CD14-positive monocyte (primary cell): Measurements from ENCODE around the gene KDF1. TPM values are rescaled to one million over a fixed set of nuclear protein-coding genes. Genes with fewer than 3 reads are reported as not detected.

Experiments
- DNase-seq, 3 donors: peaks; one replicate each; pipeline ENCODE4 v3.0.0-alpha.2; 2011 to 2022
- H2AFZ ChIP-seq: 2 replicates; pipeline ENCODE4 v1.6.0; 2012; ENCODE audit warnings: mild to moderate bottlenecking, low read depth, low read length, inconsistent platforms; ENCODE audit not compliant: insufficient read depth, poor library complexity, severe bottlenecking
- H3K27ac ChIP-seq, 2 donors: 1 replicate in 1 of 2; 2 replicates in 1 of 2; pipeline ENCODE4 v1.5.1; 2012 to 2013; ENCODE audit warnings: low read length in 2 of 2, control low read depth in 1 of 2, inconsistent platforms in 1 of 2, low read depth in 1 of 2, mild to moderate bottlenecking in 1 of 2
- H3K27me3 ChIP-seq, 2 donors: one replicate each; pipeline versions ENCODE4 v1.6.0 to v1.6.1; 2011 to 2013; ENCODE audit warnings: low read length in 2 of 2; ENCODE audit not compliant: control insufficient read depth in 2 of 2, insufficient read depth in 2 of 2
- H3K36me3 ChIP-seq, 2 donors: replicated peaks in 1 of 2; 1 replicate in 1 of 2; 2 replicates in 1 of 2; pipeline versions ENCODE4 v1.5.1 to v1.6.1; 2012 to 2013; ENCODE audit warnings: low read length in 2 of 2, control low read depth in 1 of 2, inconsistent platforms in 1 of 2, mild to moderate bottlenecking in 1 of 2; ENCODE audit not compliant: insufficient read depth in 2 of 2, control insufficient read depth in 1 of 2
- H3K4me1 ChIP-seq, 2 donors: 1 replicate in 1 of 2; 2 replicates in 1 of 2; pipeline versions ENCODE4 v1.5.1 to v1.6.1; 2012 to 2013; ENCODE audit warnings: low read length in 2 of 2, control low read depth in 1 of 2, inconsistent platforms in 1 of 2, mild to moderate bottlenecking in 1 of 2, moderate library complexity in 1 of 2; ENCODE audit not compliant: insufficient read depth in 2 of 2, control insufficient read depth in 1 of 2
- H3K4me2 ChIP-seq: replicated peaks from 2 replicates; pipeline ENCODE3; 2012; ENCODE audit warnings: low read length, moderate library complexity, mild to moderate bottlenecking; ENCODE audit not compliant: poor library complexity, severe bottlenecking; ENCODE audit errors: extremely low read depth
- H3K4me3 ChIP-seq, 3 experiments: fragments of 200-600 bp in 1 of 3; sonication (generic) in 1 of 3; replicated peaks in 1 of 3; 1 replicate in 2 of 3; 2 replicates in 1 of 3; pipeline ENCODE4 v1.5.1; 2011 to 2013; ENCODE audit warnings: low read length in 3 of 3, mild to moderate bottlenecking in 3 of 3, control low read depth in 2 of 3, low read depth in 2 of 3, inconsistent platforms in 1 of 3, moderate library complexity in 1 of 3
- H3K79me2 ChIP-seq: 2 replicates; pipeline ENCODE4 v1.6.0; 2012; ENCODE audit warnings: mild to moderate bottlenecking, control low read depth, inconsistent platforms, low read length, moderate library complexity; ENCODE audit not compliant: insufficient read depth
- H3K9ac ChIP-seq: 2 replicates; pipeline ENCODE4 v1.6.0; 2017; ENCODE audit warnings: low read length, mild to moderate bottlenecking; ENCODE audit not compliant: insufficient read depth, poor library complexity, severe bottlenecking
- H3K9me3 ChIP-seq, 2 donors: replicated peaks in 1 of 2; 1 replicate in 1 of 2; 2 replicates in 1 of 2; pipeline versions ENCODE4 v1.5.1 to v1.6.1; 2012 to 2013; ENCODE audit warnings: low read length in 2 of 2, control low read depth in 1 of 2; ENCODE audit not compliant: control insufficient read depth in 1 of 2, insufficient read depth in 1 of 2
- H4K20me1 ChIP-seq: 2 replicates; pipeline ENCODE4 v1.6.0; 2012; ENCODE audit warnings: mild to moderate bottlenecking, low read length, control low read depth, moderate library complexity; ENCODE audit not compliant: insufficient read depth
- H3K27ac Mint-ChIP-seq, 7 donors: one replicate each; pipeline ENCODE4 v1.8.0; 2020; ENCODE audit warnings: mild to moderate bottlenecking in 7 of 7, mixed read lengths in 7 of 7, moderate library complexity in 6 of 7, inconsistent platforms in 2 of 7
- H3K27me3 Mint-ChIP-seq, 3 donors: one replicate each; pipeline ENCODE4 v1.8.0; 2021 to 2022; ENCODE audit warnings: low read depth in 3 of 3, mild to moderate bottlenecking in 3 of 3, mixed read lengths in 3 of 3, moderate library complexity in 3 of 3, inconsistent platforms in 1 of 3
- H3K36me3 Mint-ChIP-seq, 2 donors: one replicate each; pipeline ENCODE4 v1.8.0; 2020; ENCODE audit warnings: mixed read lengths in 2 of 2, inconsistent platforms in 1 of 2, mild to moderate bottlenecking in 1 of 2
- H3K4me1 Mint-ChIP-seq: one replicate; pipeline ENCODE4 v1.8.0; 2020; ENCODE audit warnings: mild to moderate bottlenecking, mixed read lengths
- H3K4me3 Mint-ChIP-seq, 2 donors: one replicate each; pipeline ENCODE4 v1.8.0; 2020; ENCODE audit warnings: mild to moderate bottlenecking in 2 of 2, mixed read lengths in 2 of 2, moderate library complexity in 1 of 2
- H3K9me3 Mint-ChIP-seq, 7 donors: one replicate each; pipeline ENCODE4 v1.8.0; 2020 to 2022; ENCODE audit warnings: mixed read lengths in 7 of 7, mild to moderate bottlenecking in 6 of 7, moderate library complexity in 6 of 7, inconsistent platforms in 2 of 7
- WGBS: methylation state at CpG from one replicate; pipeline ENCODE4 v1.1.5; 2013; ENCODE audit warnings: missing lambda C conversion rate; ENCODE audit not compliant: insufficient coverage; 5-methylcytosine and 5-hydroxymethylcytosine counted together
- intact Hi-C, 2 donors: fragments of 100-400 bp; cut with micrococcal nuclease; formaldehyde crosslinking; loops; one replicate each; pipeline versions ENCODE4 v1.15.0 to v1.15.1; 2023
- polyA plus RNA-seq, 3 donors: library from polyadenylated mRNA; depleted of rRNA in 1 of 3; unstranded in 2 of 3; stranded (reverse) in 1 of 3; fragments of 300-500 nt in 2 of 3; fragments of >200 nt in 1 of 3; fragmentation: Illumina TruSeq in 2 of 3; gene quantifications; 1 replicate in 2 of 3; 2 replicates in 1 of 3; pipeline ENCODE4 v1.2.3, GENCODE V29; 2012 to 2021
- TF ChIP-seq, protein P1 (sequence below): fragments of 200-600 bp; IDR thresholded peaks from one replicate; pipeline ENCODE4 v1.8.0; 2022; ENCODE audit warnings: antibody characterized with exemption, mild to moderate bottlenecking

Gene KDF1
- polyA plus RNA-seq, 3 donors: not detected

DNA sequence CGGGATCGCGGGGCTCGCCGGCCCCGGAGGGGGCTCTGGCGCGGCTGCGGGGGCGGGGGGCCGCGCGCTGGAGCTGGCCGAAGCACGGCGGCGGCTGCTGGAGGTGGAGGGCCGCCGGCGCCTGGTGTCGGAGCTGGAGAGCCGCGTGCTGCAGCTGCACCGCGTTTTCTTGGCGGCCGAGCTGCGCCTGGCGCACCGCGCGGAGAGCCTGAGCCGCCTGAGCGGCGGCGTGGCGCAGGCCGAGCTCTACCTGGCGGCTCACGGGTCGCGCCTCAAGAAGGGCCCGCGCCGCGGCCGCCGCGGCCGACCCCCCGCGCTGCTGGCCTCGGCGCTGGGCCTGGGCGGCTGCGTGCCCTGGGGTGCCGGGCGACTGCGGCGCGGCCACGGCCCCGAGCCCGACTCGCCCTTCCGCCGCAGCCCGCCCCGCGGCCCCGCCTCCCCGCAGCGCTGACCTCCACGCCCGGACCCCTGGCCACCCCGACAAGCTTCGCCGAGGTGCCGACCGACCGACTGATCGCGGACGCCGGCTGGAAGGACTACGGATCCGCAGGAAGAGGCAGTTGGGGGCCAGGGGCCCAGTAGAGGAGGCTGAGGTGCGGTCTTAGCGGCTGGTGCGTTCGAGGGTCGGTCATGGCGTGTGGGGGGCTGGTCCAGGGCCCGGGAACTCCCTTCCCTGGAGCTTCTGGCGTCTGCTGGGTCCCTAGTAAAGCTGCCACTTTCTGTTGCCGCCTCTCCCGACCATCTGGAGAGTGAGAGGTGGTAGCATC, 33.9 kb upstream of the KDF1 start:
- H3K9me3 Mint-ChIP-seq: peaks cover 0 to 19% (median 7%) of the 10 kb centered on the region in 7 donors
- WGBS: 1% methylated on average over 95 of the region's 97 CpGs
- no peaks in the 10 kb centered on the region for H3K36me3 ChIP-seq
- H3K9ac ChIP-seq: peak overlapping the region; percentile 40
- H4K20me1 ChIP-seq: no peaks in the 10 kb centered on the region
- peaks cover 0 to 3% of the 10 kb centered on the region in 2 donors for H3K9me3 ChIP-seq
- DNase-seq: no peak
- H3K36me3 Mint-ChIP-seq: peaks cover 12 to 18% of the 10 kb centered on the region in 2 donors
- H3K4me2 ChIP-seq: peak overlapping the region; percentile 90
- peaks cover 63 to 77% (median 67%) of the 10 kb centered on the region in 3 donors for H3K27me3 Mint-ChIP-seq
- H3K27ac ChIP-seq: no peak overlapping the region
- peak overlapping the region; percentile 19 to 74 (median 43) for H3K4me3 ChIP-seq
- TF ChIP-seq, protein P1, sequence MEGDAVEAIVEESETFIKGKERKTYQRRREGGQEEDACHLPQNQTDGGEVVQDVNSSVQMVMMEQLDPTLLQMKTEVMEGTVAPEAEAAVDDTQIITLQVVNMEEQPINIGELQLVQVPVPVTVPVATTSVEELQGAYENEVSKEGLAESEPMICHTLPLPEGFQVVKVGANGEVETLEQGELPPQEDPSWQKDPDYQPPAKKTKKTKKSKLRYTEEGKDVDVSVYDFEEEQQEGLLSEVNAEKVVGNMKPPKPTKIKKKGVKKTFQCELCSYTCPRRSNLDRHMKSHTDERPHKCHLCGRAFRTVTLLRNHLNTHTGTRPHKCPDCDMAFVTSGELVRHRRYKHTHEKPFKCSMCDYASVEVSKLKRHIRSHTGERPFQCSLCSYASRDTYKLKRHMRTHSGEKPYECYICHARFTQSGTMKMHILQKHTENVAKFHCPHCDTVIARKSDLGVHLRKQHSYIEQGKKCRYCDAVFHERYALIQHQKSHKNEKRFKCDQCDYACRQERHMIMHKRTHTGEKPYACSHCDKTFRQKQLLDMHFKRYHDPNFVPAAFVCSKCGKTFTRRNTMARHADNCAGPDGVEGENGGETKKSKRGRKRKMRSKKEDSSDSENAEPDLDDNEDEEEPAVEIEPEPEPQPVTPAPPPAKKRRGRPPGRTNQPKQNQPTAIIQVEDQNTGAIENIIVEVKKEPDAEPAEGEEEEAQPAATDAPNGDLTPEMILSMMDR: no peak
- H3K79me2 ChIP-seq: no peaks in the 10 kb centered on the region
- peak overlapping the region in 3 of 7 donors; percentile 53 to 76 (median 71) for H3K27ac Mint-ChIP-seq
- H2AFZ ChIP-seq: peak overlapping the region; percentile 80
- peaks cover 39 to 55% of the 10 kb centered on the region in 2 donors for H3K4me1 ChIP-seq
- peaks cover 51% of the 10 kb centered on the region for H3K4me1 Mint-ChIP-seq
- H3K27me3 ChIP-seq: peaks cover 28 to 56% of the 10 kb centered on the region in 2 donors
- intact Hi-C loops: no loop called here
- peak overlapping the region; percentile 83 to 91 for H3K4me3 Mint-ChIP-seq

DNA sequence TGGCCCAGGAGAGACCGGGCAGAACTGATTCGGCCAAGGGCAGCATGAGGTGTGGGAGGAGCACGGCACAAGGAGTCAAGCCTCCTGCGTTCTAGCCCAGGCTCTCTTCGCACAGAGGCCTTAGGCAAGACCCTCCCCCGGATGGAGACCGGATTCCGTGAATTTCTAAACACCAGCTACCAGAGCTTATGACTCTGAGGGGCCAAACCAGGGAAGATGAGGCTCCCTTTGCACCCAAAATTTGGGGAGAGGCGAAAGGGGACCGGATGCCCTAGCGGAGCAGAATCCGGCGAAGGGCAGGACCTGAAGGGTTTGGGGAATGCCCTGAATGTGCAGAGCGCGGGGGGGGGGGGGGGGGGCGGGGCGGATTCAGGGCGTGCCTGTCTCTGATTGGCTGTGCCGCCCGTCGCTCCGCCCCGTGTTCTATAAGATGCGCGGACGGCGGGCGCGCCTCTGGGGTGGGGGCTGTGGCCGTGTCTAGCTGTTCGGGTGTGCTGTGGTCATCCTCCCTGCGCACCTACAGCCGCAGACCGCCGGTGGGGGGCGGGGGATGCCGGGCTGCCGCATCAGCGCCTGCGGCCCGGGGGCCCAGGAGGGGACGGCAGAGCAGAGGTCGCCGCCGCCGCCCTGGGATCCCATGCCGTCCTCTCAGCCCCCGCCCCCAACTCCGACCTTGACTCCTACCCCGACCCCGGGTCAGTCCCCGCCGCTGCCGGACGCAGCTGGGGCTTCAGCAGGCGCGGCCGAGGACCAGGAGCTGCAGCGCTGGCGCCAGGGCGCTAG, 33.2 kb upstream of the KDF1 start, which contains the start of gene TRNP1:
TRNP1 (plus strand) TSS at position 456 of the 783 bp plus-strand sequence; CDS start at position 551, 95 bp downstream.
- H3K27me3 Mint-ChIP-seq: peaks cover 63 to 78% (median 68%) of the 10 kb centered on the region in 3 donors
- intact Hi-C loops: no loop called here
- peaks cover 28 to 56% of the 10 kb centered on the region in 2 donors for H3K27me3 ChIP-seq

More for the DNA sequence above, 33.2 kb upstream of the KDF1 start, which contains the start of gene TRNP1:
- TF ChIP-seq, protein P1: no peak
- Mint-ChIP-seq H3K9me3 (peaks cover 0 to 19% (median 7%) of the 10 kb centered on the region in 7 donors), H3K4me1 (peaks cover 50% of the 10 kb centered on the region), H3K36me3 (peaks cover 12 to 18% of the 10 kb centered on the region in 2 donors), H3K27ac (peak within 1 kb of the TSS in 5 of 7 donors; percentile 53 to 80 (median 76)), H3K4me3 (peak within 1 kb of the TSS; percentile 83 to 91)
- peak; percentile 55 to 73 (median 70) for DNase-seq
- peak within 1 kb of the TSS; percentile 19 to 74 (median 43) for H3K4me3 ChIP-seq
- H3K9me3 ChIP-seq: peaks cover 0 to 3% of the 10 kb centered on the region in 2 donors
- WGBS: under 1% methylated on average over 36 of the region's 61 CpGs
- H4K20me1 ChIP-seq: no peaks in the 10 kb centered on the region
- peak within 1 kb of the TSS; percentile 40 for H3K9ac ChIP-seq
- H3K4me2 ChIP-seq: peak within 1 kb of the TSS; percentile 90
- peak within 1 kb of the TSS; percentile 80 for H2AFZ ChIP-seq
- H3K27ac ChIP-seq: no peak within 1 kb of the TSS
- H3K4me1 ChIP-seq: peaks cover 40 to 54% of the 10 kb centered on the region in 2 donors
- H3K36me3 ChIP-seq: no peaks in the 10 kb centered on the region
- no peaks in the 10 kb centered on the region for H3K79me2 ChIP-seq
